Neural crest cell (in vitro differentiated cells): ENCODE results near the gene COL25A1. TPM values are rescaled to one million over a fixed set of nuclear protein-coding genes. Genes with fewer than 3 reads are reported as not detected.

Source experiments
- DNase-seq: peaks from one replicate; pipeline ENCODE4 v3.0.0; 2021; ENCODE audit warnings: low read depth, mixed read lengths, low spot score
- H3K27ac Mint-ChIP-seq: one replicate; pipeline ENCODE4 v1.8.0; 2021; ENCODE audit warnings: mild to moderate bottlenecking, mixed read lengths; ENCODE audit not compliant: unreplicated experiment
- H3K27me3 Mint-ChIP-seq: 2 replicates; pipeline ENCODE4 v1.8.0; 2021; ENCODE audit warnings: low read depth, mild to moderate bottlenecking, mixed read lengths
- H3K36me3 Mint-ChIP-seq: 2 replicates; pipeline ENCODE4 v1.8.0; 2021; ENCODE audit warnings: low read depth, mild to moderate bottlenecking, mixed read lengths
- H3K4me1 Mint-ChIP-seq: 2 replicates; pipeline ENCODE4 v1.8.0; 2021; ENCODE audit warnings: mixed read lengths
- H3K4me3 Mint-ChIP-seq: one replicate; pipeline ENCODE4 v1.8.0; 2021; ENCODE audit warnings: mild to moderate bottlenecking, mixed read lengths
- H3K9me3 Mint-ChIP-seq: 2 replicates; pipeline ENCODE4 v1.8.0; 2021; ENCODE audit warnings: mixed read lengths
- CTCF ChIP-seq: fragments of 200-600 bp; sonication (generic); conservative IDR thresholded peaks from 2 replicates; pipeline ENCODE4 v1.5.0; 2021; ENCODE audit warnings: antibody characterized with exemption, mild to moderate bottlenecking
- total RNA-seq: library from RNA; stranded (reverse); gene quantifications from 2 replicates; pipeline ENCODE4 v1.2.1, GENCODE V29; 2021

COL25A1 gene
- total RNA-seq, 1 donor from 2014 or later: 39.3 TPM

DNA sequence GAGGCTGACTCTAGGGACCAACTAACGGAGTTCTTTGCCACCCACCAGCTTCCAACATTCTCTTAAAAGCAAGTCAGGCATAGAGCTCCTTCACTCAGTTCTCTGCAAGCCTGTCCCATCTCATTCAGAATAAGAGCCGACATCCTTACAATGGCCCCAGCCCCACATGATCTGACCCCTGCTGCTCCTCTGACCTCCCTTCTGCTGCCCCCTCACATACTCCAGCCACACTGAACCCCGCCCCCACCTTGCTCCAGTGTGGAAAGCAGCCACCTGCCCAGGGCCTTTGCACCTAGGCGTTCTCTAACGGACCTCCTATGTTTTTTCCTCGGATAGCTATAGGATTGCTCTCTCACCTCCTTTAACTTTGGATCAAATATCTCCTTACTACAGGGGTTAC is 396.5 kb downstream of the COL25A1 start:
- H3K4me3 Mint-ChIP-seq: no peak overlapping the region
- H3K27ac Mint-ChIP-seq: no peak overlapping the region
- H3K9me3 Mint-ChIP-seq: no peaks in the 10 kb centered on the region
- DNase-seq: no peak
- TF ChIP-seq CTCF: no peak
- peaks cover 2% of the 10 kb centered on the region for H3K36me3 Mint-ChIP-seq
- peaks cover 31% of the 10 kb centered on the region for H3K4me1 Mint-ChIP-seq
- no peaks in the 10 kb centered on the region for H3K27me3 Mint-ChIP-seq

GRCh38 chr4:108903464-108904221 is 398.8 kb downstream of the COL25A1 start:
- Mint-ChIP-seq H3K36me3 (no peaks in the 10 kb centered on the region), H3K27ac (no peak overlapping the region), H3K4me3 (no peak overlapping the region), H3K9me3 (no peaks in the 10 kb centered on the region), H3K27me3 (no peaks in the 10 kb centered on the region), H3K4me1 (peaks cover 53% of the 10 kb centered on the region)
- DNase-seq: no peak
- TF ChIP-seq CTCF: no peak

DNA sequence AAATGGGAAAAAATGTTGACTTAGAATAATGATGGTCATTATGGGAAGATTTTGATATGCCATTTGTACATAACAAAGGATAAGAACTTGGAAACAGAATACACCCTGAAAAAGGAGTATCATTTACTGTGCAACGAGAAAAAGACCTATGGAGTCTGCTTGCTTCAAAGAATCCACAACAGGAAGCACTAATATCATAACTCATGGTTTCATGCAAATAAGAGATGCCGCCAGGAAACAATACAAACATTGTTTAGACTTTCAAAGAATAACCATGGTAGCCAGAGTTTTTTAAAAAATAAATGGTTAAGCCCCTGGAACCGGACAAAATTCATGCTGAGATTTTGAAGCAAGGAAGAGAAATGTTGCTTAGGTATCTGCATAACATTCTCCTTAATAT is 399.7 kb downstream of the COL25A1 start:
- Mint-ChIP-seq H3K9me3 (no peaks in the 10 kb centered on the region), H3K4me1 (peaks cover 62% of the 10 kb centered on the region), H3K36me3 (no peaks in the 10 kb centered on the region), H3K27me3 (no peaks in the 10 kb centered on the region), H3K27ac (no peak overlapping the region), H3K4me3 (no peak overlapping the region)
- no peak for DNase-seq
- no peak for TF ChIP-seq CTCF

GRCh38 chr4:108901291-108901690 is 401.2 kb downstream of the COL25A1 start:
- DNase-seq: no peak
- no peak for TF ChIP-seq CTCF
- peak overlapping the region; percentile 5 for H3K27ac Mint-ChIP-seq
- H3K27me3 Mint-ChIP-seq: no peaks in the 10 kb centered on the region
- peaks cover 2% of the 10 kb centered on the region for H3K36me3 Mint-ChIP-seq
- H3K4me3 Mint-ChIP-seq: no peak overlapping the region
- no peaks in the 10 kb centered on the region for H3K9me3 Mint-ChIP-seq
- peaks cover 76% of the 10 kb centered on the region for H3K4me1 Mint-ChIP-seq

- Mint-ChIP-seq H3K36me3 (peaks cover 2% of the 10 kb centered on the region), H3K27ac (peak overlapping the region; percentile 60), H3K4me1 (peaks cover 80% of the 10 kb centered on the region), H3K27me3 (no peaks in the 10 kb centered on the region), H3K4me3 (no peak overlapping the region), H3K9me3 (no peaks in the 10 kb centered on the region)
- no peak for TF ChIP-seq CTCF
- no peak for DNase-seq
These were observed 402.4 kb downstream of the COL25A1 start for GRCh38 chr4:108900018-108900580.
